Measurements from ENCODE around the gene PAX6.

DNA sequence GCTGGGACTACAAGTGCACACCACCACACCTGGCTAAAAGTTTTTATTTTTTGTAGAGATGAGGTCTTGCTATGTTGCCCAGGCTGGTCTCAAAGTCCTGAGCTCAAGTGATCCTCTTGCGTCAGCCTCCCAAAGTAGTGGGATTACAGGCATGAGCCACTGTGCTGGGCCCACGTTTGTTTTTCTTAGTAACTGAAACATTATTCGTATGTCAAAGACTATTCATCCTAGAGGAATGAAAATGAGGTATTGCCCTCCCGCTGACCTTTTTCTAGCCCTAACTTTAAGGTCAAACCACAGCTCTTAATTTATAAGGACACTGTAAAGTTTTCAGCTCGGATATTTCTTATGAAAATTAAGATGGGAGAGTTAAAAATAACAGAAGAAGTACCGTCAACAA is 33.2 kb upstream of the PAX6 start:
- no peak for TF ChIP-seq BRCA1 (IDR thresholded peaks at IDR 0.05)
- no peak for TF ChIP-seq BRCA1 (CRISPR knock-in tag; IDR thresholded peaks at IDR 0.05)
- no peak for TF ChIP-seq BCL6 (CRISPR knock-in tag; IDR thresholded peaks at IDR 0.05)
- TF ChIP-seq GABPA (tag; conservative IDR thresholded peaks at IDR 0.05; ENCODE audit: low read depth) = no peak
- TF ChIP-seq, protein P1, sequence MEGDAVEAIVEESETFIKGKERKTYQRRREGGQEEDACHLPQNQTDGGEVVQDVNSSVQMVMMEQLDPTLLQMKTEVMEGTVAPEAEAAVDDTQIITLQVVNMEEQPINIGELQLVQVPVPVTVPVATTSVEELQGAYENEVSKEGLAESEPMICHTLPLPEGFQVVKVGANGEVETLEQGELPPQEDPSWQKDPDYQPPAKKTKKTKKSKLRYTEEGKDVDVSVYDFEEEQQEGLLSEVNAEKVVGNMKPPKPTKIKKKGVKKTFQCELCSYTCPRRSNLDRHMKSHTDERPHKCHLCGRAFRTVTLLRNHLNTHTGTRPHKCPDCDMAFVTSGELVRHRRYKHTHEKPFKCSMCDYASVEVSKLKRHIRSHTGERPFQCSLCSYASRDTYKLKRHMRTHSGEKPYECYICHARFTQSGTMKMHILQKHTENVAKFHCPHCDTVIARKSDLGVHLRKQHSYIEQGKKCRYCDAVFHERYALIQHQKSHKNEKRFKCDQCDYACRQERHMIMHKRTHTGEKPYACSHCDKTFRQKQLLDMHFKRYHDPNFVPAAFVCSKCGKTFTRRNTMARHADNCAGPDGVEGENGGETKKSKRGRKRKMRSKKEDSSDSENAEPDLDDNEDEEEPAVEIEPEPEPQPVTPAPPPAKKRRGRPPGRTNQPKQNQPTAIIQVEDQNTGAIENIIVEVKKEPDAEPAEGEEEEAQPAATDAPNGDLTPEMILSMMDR (IDR thresholded peaks at IDR 0.05 in 2 of 3, conservative IDR thresholded peaks at IDR 0.05 in 1 of 3; ENCODE audit: insufficient read depth in 2 of 3, low read depth in 1 of 3, low read length in 3 of 3) = no peak
- TF ChIP-seq SP2 (IDR thresholded peaks at IDR 0.05; ENCODE audit: extremely low read depth, low read depth, low read length, poor library complexity, severe bottlenecking) = no peak
- no peak for TF ChIP-seq E2F3 (CRISPR knock-in tag; IDR thresholded peaks at IDR 0.05)
- no peak for TF ChIP-seq POLR2H (tag; IDR thresholded peaks at IDR 0.05; ENCODE audit: low read depth)
- no peak for TF ChIP-seq ZFX (CRISPR knock-in tag; IDR thresholded peaks at IDR 0.05)
- TF ChIP-seq, protein P2, sequence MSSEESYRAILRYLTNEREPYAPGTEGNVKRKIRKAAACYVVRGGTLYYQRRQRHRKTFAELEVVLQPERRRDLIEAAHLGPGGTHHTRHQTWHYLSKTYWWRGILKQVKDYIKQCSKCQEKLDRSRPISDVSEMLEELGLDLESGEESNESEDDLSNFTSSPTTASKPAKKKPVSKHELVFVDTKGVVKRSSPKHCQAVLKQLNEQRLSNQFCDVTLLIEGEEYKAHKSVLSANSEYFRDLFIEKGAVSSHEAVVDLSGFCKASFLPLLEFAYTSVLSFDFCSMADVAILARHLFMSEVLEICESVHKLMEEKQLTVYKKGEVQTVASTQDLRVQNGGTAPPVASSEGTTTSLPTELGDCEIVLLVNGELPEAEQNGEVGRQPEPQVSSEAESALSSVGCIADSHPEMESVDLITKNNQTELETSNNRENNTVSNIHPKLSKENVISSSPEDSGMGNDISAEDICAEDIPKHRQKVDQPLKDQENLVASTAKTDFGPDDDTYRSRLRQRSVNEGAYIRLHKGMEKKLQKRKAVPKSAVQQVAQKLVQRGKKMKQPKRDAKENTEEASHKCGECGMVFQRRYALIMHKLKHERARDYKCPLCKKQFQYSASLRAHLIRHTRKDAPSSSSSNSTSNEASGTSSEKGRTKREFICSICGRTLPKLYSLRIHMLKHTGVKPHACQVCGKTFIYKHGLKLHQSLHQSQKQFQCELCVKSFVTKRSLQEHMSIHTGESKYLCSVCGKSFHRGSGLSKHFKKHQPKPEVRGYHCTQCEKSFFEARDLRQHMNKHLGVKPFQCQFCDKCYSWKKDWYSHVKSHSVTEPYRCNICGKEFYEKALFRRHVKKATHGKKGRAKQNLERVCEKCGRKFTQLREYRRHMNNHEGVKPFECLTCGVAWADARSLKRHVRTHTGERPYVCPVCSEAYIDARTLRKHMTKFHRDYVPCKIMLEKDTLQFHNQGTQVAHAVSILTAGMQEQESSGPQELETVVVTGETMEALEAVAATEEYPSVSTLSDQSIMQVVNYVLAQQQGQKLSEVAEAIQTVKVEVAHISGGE (CRISPR knock-in tag; IDR thresholded peaks at IDR 0.05) = no peak
- no peak for TF ChIP-seq BHLHE40 (IDR thresholded peaks at IDR 0.05; ENCODE audit: low read length)
- no peak for TF ChIP-seq POLR2A (conservative IDR thresholded peaks at IDR 0.05)

Measured in K562 (cell line).